ENCODE measurements around the gene RMRP.
"Not testable (repeated sequence)": the region's sequence is repeated elsewhere in the genome, so short reads cannot be mapped to it uniquely, and the experiment has no call there.

Gene RMRP

GRCh38 chr9:35651956-35652828 lies 5.6 kb downstream of the RMRP start:
- Histone ChIP-seq H3K36me3 (ENCODE audit: insufficient read depth, low read length) (no peaks in the 10 kb centered on the region), H3K9ac (ENCODE audit: low read depth, low read length) (no peak overlapping the region), H3K27me3 (ENCODE audit: insufficient read depth, low read length) (0 out of 2 replicates have a peak, but pooled peaks cover 7% of the 10 kb centered on the region), H3K4me1 (ENCODE audit: insufficient read depth, low read length) (peaks cover 13% of the 10 kb centered on the region), H3K27ac (ENCODE audit: low read depth, low read length) (no peak overlapping the region), H3K4me3 (ENCODE audit: low read length) (no peak overlapping the region), H3K9me3 (ENCODE audit: insufficient read depth, low read depth, low read length) (no peaks in the 10 kb centered on the region)
- 90% methylated on average over 7 of the region's 7 CpGs for WGBS

DNA sequence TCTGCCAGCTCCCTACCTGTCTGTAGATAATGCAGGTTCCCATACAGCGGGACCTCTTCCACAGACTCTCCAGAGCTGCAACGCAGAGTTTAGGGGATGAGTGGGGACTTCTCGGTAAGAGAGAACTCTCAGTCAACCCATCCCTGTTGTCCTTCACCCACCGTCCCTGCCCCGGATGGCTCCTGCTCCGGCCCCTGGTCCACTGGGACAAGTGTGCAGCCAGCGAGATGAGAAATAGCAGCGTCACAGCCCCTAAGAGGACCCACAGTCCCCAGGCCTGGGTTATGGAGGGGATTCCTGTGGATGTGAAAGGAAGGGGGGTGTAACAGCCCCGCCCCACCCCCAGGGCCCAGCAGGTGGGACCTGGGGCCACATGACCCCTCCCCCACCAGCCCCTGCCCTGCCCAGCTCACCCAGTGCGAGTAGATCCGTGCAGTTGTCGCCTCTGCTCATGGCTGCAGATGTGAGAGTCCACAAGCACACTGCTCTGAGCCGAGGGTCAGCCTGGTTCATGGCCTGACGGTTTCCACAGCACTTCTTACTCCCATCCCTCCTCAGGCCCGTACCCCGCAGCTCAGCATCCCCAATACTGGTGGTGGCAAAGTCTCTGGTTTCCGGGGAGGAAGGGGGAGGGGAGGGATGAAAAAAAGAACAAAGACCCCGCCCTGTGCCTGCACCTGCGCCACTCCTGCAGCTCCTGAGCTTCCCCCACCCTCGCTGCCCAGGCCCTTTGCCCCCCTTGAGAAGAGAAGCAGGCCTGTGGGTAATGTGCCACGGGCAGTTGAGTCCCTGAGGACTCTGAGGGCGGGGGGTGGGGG lies 7.3 kb downstream of the RMRP start, which contains the start of gene SIT1:
SIT1 (minus strand) TSS at position 591 of the 818 bp plus-strand sequence; CDS start at position 513, 78 bp downstream.
- Histone ChIP-seq H3K36me3 (ENCODE audit: insufficient read depth, low read length) (no peaks in the 10 kb centered on the region), H3K27me3 (ENCODE audit: insufficient read depth, low read length) (0 out of 2 replicates have a peak, but pooled peaks cover 3% of the 10 kb centered on the region), H3K4me3 (ENCODE audit: low read length) (peak within 1 kb of the TSS; percentile 27; the same call in 1 of the 2 replicates), H3K27ac (ENCODE audit: low read depth, low read length) (no peak within 1 kb of the TSS), H3K9me3 (ENCODE audit: insufficient read depth, low read depth, low read length) (no peaks in the 10 kb centered on the region), H3K9ac (ENCODE audit: low read depth, low read length) (no peak within 1 kb of the TSS), H3K4me1 (ENCODE audit: insufficient read depth, low read length) (peaks cover 15% of the 10 kb centered on the region)
- 66% methylated on average over 22 of the region's 22 CpGs for WGBS

GRCh38 chr9:35649431-35650340 lies 8.1 kb downstream of the RMRP start:
- Histone ChIP-seq H3K9me3 (ENCODE audit: insufficient read depth, low read depth, low read length) (no peaks in the 10 kb centered on the region), H3K4me3 (ENCODE audit: low read length) (no peak overlapping the region), H3K36me3 (ENCODE audit: insufficient read depth, low read length) (no peaks in the 10 kb centered on the region), H3K27me3 (ENCODE audit: insufficient read depth, low read length) (0 out of 2 replicates have a peak, but pooled peaks cover 3% of the 10 kb centered on the region), H3K4me1 (ENCODE audit: insufficient read depth, low read length) (peaks cover 16% of the 10 kb centered on the region), H3K9ac (ENCODE audit: low read depth, low read length) (no peak overlapping the region), H3K27ac (ENCODE audit: low read depth, low read length) (no peak overlapping the region)
- 89% methylated on average over 25 of the region's 26 CpGs for WGBS

GRCh38 chr9:35646533-35647265 lies 11.1 kb downstream of the RMRP start:
- H3K4me3 ChIP-seq (ENCODE audit: low read length), result peak overlapping the region; percentile 82
- WGBS, result under 1% methylated on average over 58 of the region's 58 CpGs
- H3K27ac ChIP-seq (ENCODE audit: low read depth, low read length), result no peak overlapping the region
- 0 out of 2 replicates have a peak, but pooled peaks cover 3% of the 10 kb centered on the region for H3K27me3 ChIP-seq (ENCODE audit: insufficient read depth, low read length)
- peak overlapping the region; percentile 58 for H3K9ac ChIP-seq (ENCODE audit: low read depth, low read length)
- no peaks in the 10 kb centered on the region for H3K36me3 ChIP-seq (ENCODE audit: insufficient read depth, low read length)
- no peaks in the 10 kb centered on the region for H3K9me3 ChIP-seq (ENCODE audit: insufficient read depth, low read depth, low read length)
- peaks cover 16% of the 10 kb centered on the region for H3K4me1 ChIP-seq (ENCODE audit: insufficient read depth, low read length)

- Histone ChIP-seq H3K4me3 (ENCODE audit: low read length) (peak overlapping the region; percentile 82), H3K27me3 (ENCODE audit: insufficient read depth, low read length) (0 out of 2 replicates have a peak, but pooled peaks cover 3% of the 10 kb centered on the region), H3K9ac (ENCODE audit: low read depth, low read length) (peak overlapping the region; percentile 51), H3K4me1 (ENCODE audit: insufficient read depth, low read length) (peaks cover 14% of the 10 kb centered on the region), H3K9me3 (ENCODE audit: insufficient read depth, low read depth, low read length) (no peaks in the 10 kb centered on the region), H3K27ac (ENCODE audit: low read depth, low read length) (no peak overlapping the region), H3K36me3 (ENCODE audit: insufficient read depth, low read length) (no peaks in the 10 kb centered on the region)
- WGBS, result under 1% methylated on average over 11 of the region's 11 CpGs
These were observed 11.7 kb downstream of the RMRP start for GRCh38 chr9:35646153-35646532.

DNA sequence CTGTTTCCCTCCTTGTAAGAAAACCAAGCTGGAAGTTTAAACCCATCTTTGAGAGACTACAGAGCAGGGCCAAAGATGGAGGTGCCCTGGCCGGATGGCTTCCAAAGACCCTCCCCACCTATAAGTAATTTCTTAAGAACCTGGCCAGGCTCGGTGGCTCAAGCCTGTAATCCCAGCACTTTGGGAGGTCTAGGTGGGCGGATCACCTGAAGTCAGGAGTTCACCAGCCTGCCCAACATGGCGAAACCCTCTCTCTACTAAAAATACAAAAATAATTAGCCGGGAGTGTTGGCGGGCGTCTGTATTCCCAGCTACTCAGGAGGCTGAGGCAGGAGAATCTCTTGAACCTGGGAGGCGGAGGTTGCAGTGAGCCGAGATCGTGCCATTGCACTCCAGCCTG lies 12.1 kb downstream of the RMRP start:
- WGBS, result 33% methylated on average over 10 of the region's 10 CpGs

DNA sequence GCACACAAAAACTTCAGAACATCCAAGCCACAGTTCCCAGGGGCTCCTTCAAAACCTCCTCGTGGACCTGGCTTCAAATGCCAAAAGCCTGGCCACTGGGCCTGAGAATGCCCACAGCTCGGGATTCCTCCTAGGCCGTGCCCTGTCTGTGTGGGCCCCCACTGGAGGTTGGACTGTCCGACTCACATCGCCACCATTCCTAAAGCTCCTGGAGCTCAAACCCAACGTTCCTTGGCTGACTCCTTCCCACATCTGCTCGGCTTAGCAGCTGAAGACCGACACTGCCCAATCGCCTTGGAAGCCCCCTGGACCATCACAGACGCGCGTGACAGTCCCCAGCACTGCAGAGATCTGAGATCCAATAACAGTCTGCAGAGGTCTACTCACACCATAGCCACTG lies 14.8 kb downstream of the RMRP start:
- H3K9ac ChIP-seq (ENCODE audit: low read depth, low read length), result no peak overlapping the region
- H3K27ac ChIP-seq (ENCODE audit: low read depth, low read length), result no peak overlapping the region
- 94% methylated on average over 12 of the region's 12 CpGs for WGBS
- 0 out of 2 replicates have a peak, but pooled peaks cover 3% of the 10 kb centered on the region for H3K27me3 ChIP-seq (ENCODE audit: insufficient read depth, low read length)
- no peaks in the 10 kb centered on the region for H3K36me3 ChIP-seq (ENCODE audit: insufficient read depth, low read length)
- peaks cover 3% of the 10 kb centered on the region; the same call in 1 of the 2 replicates for H3K4me1 ChIP-seq (ENCODE audit: insufficient read depth, low read length)
- no peak overlapping the region for H3K4me3 ChIP-seq (ENCODE audit: low read length)
- H3K9me3 ChIP-seq (ENCODE audit: insufficient read depth, low read depth, low read length), result no peaks in the 10 kb centered on the region

More for the DNA sequence above, 12.1 kb downstream of the RMRP start:
- not testable (repeated sequence) for H3K36me3 ChIP-seq (ENCODE audit: insufficient read depth, low read length); H3K9me3 ChIP-seq (ENCODE audit: insufficient read depth, low read depth, low read length); H3K27me3 ChIP-seq (ENCODE audit: insufficient read depth, low read length); H3K27ac ChIP-seq (ENCODE audit: low read depth, low read length)
- H3K4me1 ChIP-seq (ENCODE audit: insufficient read depth, low read length), result peaks cover 10% of the 10 kb centered on the region
- 0 out of 2 replicates have a peak overlapping the region, but pooled peaks have one; percentile 51 for H3K9ac ChIP-seq (ENCODE audit: low read depth, low read length)
- peak overlapping the region; percentile 82 for H3K4me3 ChIP-seq (ENCODE audit: low read length)

- 93% methylated on average over 3 of the region's 3 CpGs for WGBS
- not testable (repeated sequence) for H3K27me3 ChIP-seq (ENCODE audit: insufficient read depth, low read length); H3K4me1 ChIP-seq (ENCODE audit: insufficient read depth, low read length); H3K9me3 ChIP-seq (ENCODE audit: insufficient read depth, low read depth, low read length); H3K4me3 ChIP-seq (ENCODE audit: low read length); H3K9ac ChIP-seq (ENCODE audit: low read depth, low read length); H3K36me3 ChIP-seq (ENCODE audit: insufficient read depth, low read length); H3K27ac ChIP-seq (ENCODE audit: low read depth, low read length)
These were observed 16.3 kb downstream of the RMRP start for GRCh38 chr9:35641478-35641877.

- 93% methylated on average over 15 of the region's 15 CpGs for WGBS
- not testable (repeated sequence) for H3K4me1 ChIP-seq (ENCODE audit: insufficient read depth, low read length)
These were observed 17.4 kb downstream of the RMRP start for GRCh38 chr9:35640431-35640830.

GRCh38 chr9:35639631-35640030 lies 18.2 kb downstream of the RMRP start:
- H3K9ac ChIP-seq (ENCODE audit: low read depth, low read length), result no peak overlapping the region
- no peaks in the 10 kb centered on the region for H3K4me1 ChIP-seq (ENCODE audit: insufficient read depth, low read length)
- H3K27me3 ChIP-seq (ENCODE audit: insufficient read depth, low read length), result no peaks in the 10 kb centered on the region
- WGBS, result 100% methylated on average over 1 of the region's 1 CpG
- H3K36me3 ChIP-seq (ENCODE audit: insufficient read depth, low read length), result no peaks in the 10 kb centered on the region
- H3K4me3 ChIP-seq (ENCODE audit: low read length), result no peak overlapping the region
- H3K9me3 ChIP-seq (ENCODE audit: insufficient read depth, low read depth, low read length), result no peaks in the 10 kb centered on the region
- H3K27ac ChIP-seq (ENCODE audit: low read depth, low read length), result no peak overlapping the region

More at GRCh38 chr9:35640431-35640830, 17.4 kb downstream of the RMRP start:
- H3K9me3 ChIP-seq (ENCODE audit: insufficient read depth, low read depth, low read length); H3K4me3 ChIP-seq (ENCODE audit: low read length); H3K27ac ChIP-seq (ENCODE audit: low read depth, low read length); H3K27me3 ChIP-seq (ENCODE audit: insufficient read depth, low read length); H3K9ac ChIP-seq (ENCODE audit: low read depth, low read length); H3K36me3 ChIP-seq (ENCODE audit: insufficient read depth, low read length): not testable (repeated sequence)

Measured in HUES64 (cell line).